HCT116 (cell line): ENCODE results near the gene STK39. TPM values are rescaled to one million over a fixed set of nuclear protein-coding genes. Genes with fewer than 3 reads are reported as not detected.

ENCODE experiments used
- ATAC-seq: fragments of 200-7000 bp; cut with Tn5 transposase; 2 replicates; pipeline ENCODE4 v1.9.1; 2020; ENCODE audit warnings: mild to moderate bottlenecking, moderate library complexity
- BruUV-seq: library from RNA; stranded (reverse); fragments of 400-500 nt; replicated peaks from 2 replicates; lab custom pipeline; 2021; lab: Mats Ljungman, UMichigan
- CTCF ChIA-PET: fragments of 300-600 bp; sonication (Branson Sonifier 250); formaldehyde crosslinking; loops from one replicate; lab custom pipeline; 2021; ENCODE audit warnings: antibody characterized with exemption; lab: Charles Lee
- POLR2A ChIA-PET: fragments of 300-600, 350-600 bp; sonication (Branson Sonifier 250); formaldehyde crosslinking; loops from one replicate; lab custom pipeline; 2021; ENCODE audit warnings: antibody characterized with exemption; lab: Charles Lee
- RAD21 ChIA-PET, 2 experiments: fragments of 300-600 bp; sonication (Branson Sonifier 250); formaldehyde crosslinking; loops; one replicate each; lab custom pipeline; 2023; ENCODE audit warnings: low total read pairs in 2 of 2; ENCODE audit not compliant: uncharacterized antibody in 2 of 2, unreplicated experiment in 2 of 2, low non-redundant PET in 1 of 2; lab: Charles Lee
- DNase-seq: peaks from one replicate; pipeline ENCODE4 v3.0.0-alpha.2; 2010; ENCODE audit warnings: low read depth, low spot score
- H2AFZ ChIP-seq: fragments of 200-600 bp; shearing (Covaris generic), sonication (generic); 2 replicates; pipeline ENCODE4 v1.6.1; 2017; ENCODE audit warnings: low read depth, mixed run types, mixed read lengths, antibody characterized with exemption, low read length; ENCODE audit not compliant: poor library complexity, severe bottlenecking
- H3K27ac ChIP-seq: 2 replicates; pipeline ENCODE4 v1.5.1; 2012; ENCODE audit warnings: low read depth, low read length
- H3K27me3 ChIP-seq: fragments of 200-600 bp; sonication (generic); 2 replicates; pipeline ENCODE4 v1.6.1; 2016; ENCODE audit warnings: mixed run types, low read length, mixed read lengths; ENCODE audit not compliant: insufficient read depth
- H3K36me3 ChIP-seq, 2 experiments: fragments of 200-500 bp in 1 of 2; fragments of 200-600 bp in 1 of 2; sonication (Bioruptor generic) in 1 of 2; sonication (generic) in 1 of 2; 2 replicates each; pipeline versions ENCODE4 v1.5.1 to v1.6.1; 2014 to 2016; ENCODE audit warnings: low read length in 2 of 2, inconsistent platforms in 1 of 2, mixed read lengths in 1 of 2, mixed run types in 1 of 2; ENCODE audit not compliant: insufficient read depth in 2 of 2, control insufficient read depth in 1 of 2
- H3K4me1 ChIP-seq, 2 experiments: fragments of 200-600 bp in 1 of 2; sonication (generic) in 1 of 2; 2 replicates each; pipeline versions ENCODE4 v1.5.1 to v1.6.1; 2012 to 2017; ENCODE audit warnings: low read length in 2 of 2, inconsistent platforms in 1 of 2, mild to moderate bottlenecking in 1 of 2, mixed read lengths in 1 of 2, mixed run types in 1 of 2, moderate library complexity in 1 of 2; ENCODE audit not compliant: insufficient read depth in 2 of 2, control insufficient read depth in 1 of 2
- H3K4me2 ChIP-seq: fragments of 200-600 bp; sonication (generic); 2 replicates; pipeline ENCODE4 v1.6.1; 2017; ENCODE audit warnings: mixed run types, low read length, mixed read lengths
- H3K4me3 ChIP-seq, 2 experiments: fragments of 200-600 bp in 1 of 2; sonication (generic) in 1 of 2; replicated peaks in 1 of 2; 2 replicates each; pipeline ENCODE4 v1.5.1; 2011 to 2016; ENCODE audit warnings: low read length in 2 of 2, control low read depth in 1 of 2, low read depth in 1 of 2, mild to moderate bottlenecking in 1 of 2, mixed read lengths in 1 of 2, mixed run types in 1 of 2
- H3K79me2 ChIP-seq: fragments of 200-600 bp; sonication (generic); 2 replicates; pipeline ENCODE4 v1.6.1; 2017; ENCODE audit warnings: mild to moderate bottlenecking, mixed run types, low read length, moderate library complexity, mixed read lengths; ENCODE audit not compliant: insufficient read depth
- H3K9ac ChIP-seq: fragments of 200-600 bp; sonication (generic); 2 replicates; pipeline ENCODE4 v1.6.1; 2016; ENCODE audit warnings: low read length, mixed read lengths
- H3K9me2 ChIP-seq: fragments of 200-600 bp; sonication (generic), shearing (Covaris generic); 2 replicates; pipeline ENCODE4 v1.6.1; 2017; ENCODE audit warnings: mixed run types, mild to moderate bottlenecking, moderate library complexity; ENCODE audit not compliant: insufficient read depth
- H3K9me3 ChIP-seq, 2 experiments: fragments of 200-500 bp in 1 of 2; fragments of 200-600 bp in 1 of 2; sonication (Bioruptor generic) in 1 of 2; sonication (generic) in 1 of 2; 2 replicates each; pipeline ENCODE4 v1.6.1; 2014 to 2017; ENCODE audit warnings: low read length in 2 of 2, mixed read lengths in 2 of 2, inconsistent platforms in 1 of 2, low read depth in 1 of 2, mild to moderate bottlenecking in 1 of 2, mixed run types in 1 of 2, moderate library complexity in 1 of 2; ENCODE audit not compliant: control insufficient read depth in 1 of 2, insufficient read depth in 1 of 2
- H4K20me1 ChIP-seq: fragments of 200-600 bp; sonication (generic), shearing (Covaris generic); 2 replicates; pipeline ENCODE4 v1.6.1; 2017; ENCODE audit warnings: mixed run types, mild to moderate bottlenecking, moderate library complexity; ENCODE audit not compliant: insufficient read depth
- ATF3 ChIP-seq: IDR thresholded peaks from 2 replicates; pipeline ENCODE4 v1.6.1; 2012
- EZH2 ChIP-seq: fragments of 200-600 bp; sonication (generic); IDR thresholded peaks from 2 replicates; pipeline ENCODE4 v1.6.1; 2017; ENCODE audit warnings: antibody characterized with exemption, mixed run types
- FOSL1 ChIP-seq: IDR thresholded peaks from 2 replicates; pipeline ENCODE4 v1.6.1; 2012; ENCODE audit warnings: low read depth
- RAD21 ChIP-seq: IDR thresholded peaks from 2 replicates; pipeline ENCODE4 v1.6.1; 2012; ENCODE audit warnings: low read depth, mild to moderate bottlenecking
- SP1 ChIP-seq: IDR thresholded peaks from 2 replicates; pipeline ENCODE4 v1.6.1; 2012; ENCODE audit warnings: low read depth
- SRF ChIP-seq: IDR thresholded peaks from 2 replicates; pipeline ENCODE4 v1.6.1; 2012; ENCODE audit warnings: low read depth
- YY1 ChIP-seq: IDR thresholded peaks from 2 replicates; pipeline ENCODE4 v1.6.1; 2011; ENCODE audit warnings: low read length, low read depth, moderate library complexity, mild to moderate bottlenecking; ENCODE audit not compliant: insufficient replicate concordance; ENCODE audit errors: extremely low read depth
- ZBTB33 ChIP-seq: IDR thresholded peaks from 2 replicates; pipeline ENCODE4 v1.6.1; 2011; ENCODE audit warnings: mild to moderate bottlenecking, low read length, moderate library complexity; ENCODE audit not compliant: insufficient replicate concordance; ENCODE audit errors: extremely low read depth
- ZNF274 ChIP-seq: fragments of 200-500 bp; sonication (Bioruptor generic); IDR thresholded peaks from 2 replicates; pipeline ENCODE4 v1.6.1; 2014; ENCODE audit warnings: mild to moderate bottlenecking, low read depth, low read length, inconsistent platforms
- intact Hi-C: fragments of 100-400 bp; cut with micrococcal nuclease; formaldehyde crosslinking; loops from 2 replicates; pipeline ENCODE4 v1.10.0; 2022
- total RNA-seq: library from RNA; stranded (reverse); gene quantifications from one replicate; pipeline ENCODE4 v1.2.1, GENCODE V29; 2021; ENCODE audit not compliant: unreplicated experiment
- TF ChIP-seq, protein P1 (sequence below), 3 experiments: fragments of 200-600 bp in 1 of 3; sonication (generic) in 1 of 3; IDR thresholded peaks in 2 of 3; conservative IDR thresholded peaks in 1 of 3; 2 replicates each; pipeline ENCODE4 v1.5.1; 2012 to 2017; ENCODE audit warnings: low read depth in 2 of 3, low read length in 2 of 3, antibody characterized with exemption in 1 of 3, borderline replicate concordance in 1 of 3, control low read depth in 1 of 3, mild to moderate bottlenecking in 1 of 3, mixed read lengths in 1 of 3, mixed run types in 1 of 3, moderate library complexity in 1 of 3; ENCODE audit not compliant: insufficient read depth in 1 of 3
- TF ChIP-seq, protein P2 (sequence below): IDR thresholded peaks from 2 replicates; pipeline ENCODE4 v1.6.1; 2012

STK39 gene
- total RNA-seq, 1 experiment from 2014 or later = 118 TPM

DNA sequence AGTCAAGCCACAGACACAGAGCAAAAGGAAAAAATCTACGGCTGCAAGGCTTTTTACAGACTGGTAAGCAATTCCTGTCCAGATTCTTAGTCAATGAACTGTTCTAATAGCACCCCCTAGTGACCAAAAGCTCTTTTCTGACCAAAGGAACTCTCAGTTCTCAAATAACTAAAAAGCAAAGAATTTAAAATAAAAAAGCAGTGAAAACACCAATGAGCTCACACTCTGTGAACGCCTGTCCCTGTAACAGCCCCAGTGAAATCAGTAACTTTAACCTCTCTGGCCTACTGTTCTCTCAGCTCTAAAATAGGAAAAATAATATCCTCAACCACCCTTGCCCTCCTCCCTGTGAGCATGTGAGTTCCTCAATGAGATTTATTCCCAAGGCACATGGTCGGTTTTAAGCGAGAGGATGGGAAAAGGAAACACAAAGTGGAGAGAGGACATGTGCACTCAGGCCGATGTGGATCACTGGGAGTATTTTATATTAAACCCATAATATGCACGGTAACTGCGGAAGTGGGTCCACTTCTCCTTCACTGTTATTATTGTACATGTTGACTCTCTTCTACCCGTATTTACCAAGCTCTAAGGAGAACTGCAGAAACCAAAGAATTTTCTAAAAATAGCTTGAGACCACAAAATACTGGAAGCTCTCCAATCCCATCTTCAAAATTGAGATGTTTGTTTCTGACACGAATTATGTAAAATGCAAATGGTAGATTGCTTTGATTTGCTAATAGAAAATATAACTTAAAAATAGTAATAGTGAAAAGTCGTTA lies 128.5 kb downstream of the STK39 start:
- Histone ChIP-seq H3K4me2 (no peak overlapping the region), H3K36me3 (peaks cover 2 to 46% of the 10 kb centered on the region in 2 experiments; a peak in 2 of 4 replicates), H3K9me2 (no peaks in the 10 kb centered on the region), H3K4me3 (no peak overlapping the region), H3K27me3 (no peaks in the 10 kb centered on the region), H3K4me1 (no peaks in the 10 kb centered on the region), H3K9ac (no peak overlapping the region), H3K27ac (peak overlapping the region; percentile 13; the same call in 1 of the 2 replicates), H3K9me3 (no peaks in the 10 kb centered on the region), H4K20me1 (peaks cover 4% of the 10 kb centered on the region), H2AFZ (no peak overlapping the region), H3K79me2 (peaks cover 63% of the 10 kb centered on the region; the same call in 1 of the 2 replicates)
- no TSS peak for BruUV-seq
- TF ChIP-seq FOSL1 = no peak
- TF ChIP-seq RAD21 = peak; percentile 60
- TF ChIP-seq, protein P1, sequence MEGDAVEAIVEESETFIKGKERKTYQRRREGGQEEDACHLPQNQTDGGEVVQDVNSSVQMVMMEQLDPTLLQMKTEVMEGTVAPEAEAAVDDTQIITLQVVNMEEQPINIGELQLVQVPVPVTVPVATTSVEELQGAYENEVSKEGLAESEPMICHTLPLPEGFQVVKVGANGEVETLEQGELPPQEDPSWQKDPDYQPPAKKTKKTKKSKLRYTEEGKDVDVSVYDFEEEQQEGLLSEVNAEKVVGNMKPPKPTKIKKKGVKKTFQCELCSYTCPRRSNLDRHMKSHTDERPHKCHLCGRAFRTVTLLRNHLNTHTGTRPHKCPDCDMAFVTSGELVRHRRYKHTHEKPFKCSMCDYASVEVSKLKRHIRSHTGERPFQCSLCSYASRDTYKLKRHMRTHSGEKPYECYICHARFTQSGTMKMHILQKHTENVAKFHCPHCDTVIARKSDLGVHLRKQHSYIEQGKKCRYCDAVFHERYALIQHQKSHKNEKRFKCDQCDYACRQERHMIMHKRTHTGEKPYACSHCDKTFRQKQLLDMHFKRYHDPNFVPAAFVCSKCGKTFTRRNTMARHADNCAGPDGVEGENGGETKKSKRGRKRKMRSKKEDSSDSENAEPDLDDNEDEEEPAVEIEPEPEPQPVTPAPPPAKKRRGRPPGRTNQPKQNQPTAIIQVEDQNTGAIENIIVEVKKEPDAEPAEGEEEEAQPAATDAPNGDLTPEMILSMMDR (IDR thresholded peaks at IDR 0.05 in 2 of 3, conservative IDR thresholded peaks at IDR 0.05 in 1 of 3; ENCODE audit: borderline replicate concordance in 1 of 3, insufficient read depth in 1 of 3, low read depth in 2 of 3, low read length in 2 of 3) = peak; percentile 35 to 72 (median 63); a peak in 5 of 6 replicates
- no peak for TF ChIP-seq EZH2
- TF ChIP-seq, protein P2, sequence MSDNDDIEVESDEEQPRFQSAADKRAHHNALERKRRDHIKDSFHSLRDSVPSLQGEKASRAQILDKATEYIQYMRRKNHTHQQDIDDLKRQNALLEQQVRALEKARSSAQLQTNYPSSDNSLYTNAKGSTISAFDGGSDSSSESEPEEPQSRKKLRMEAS = no peak
- TF ChIP-seq SP1 = no peak
- TF ChIP-seq SRF = no peak
- no peak for TF ChIP-seq ZBTB33
- TF ChIP-seq ATF3 = no peak
- TF ChIP-seq ZNF274 = no peak
- TF ChIP-seq YY1 = no peak
- POLR2A ChIA-PET = interaction anchor here (0.7 kb wide), 1 partner anchor 407 kb away, joined by 3 read pairs; no protein-coding TSS in a partner anchor
- CTCF ChIA-PET = interaction anchor here (0.5 to 3.4 kb wide), 36 partner anchors 10 to 1581 kb away, joined by 3 to 23 read pairs (median 4); no protein-coding TSS in a partner anchor
- DNase-seq (peak; percentile 21), ATAC-seq (peak; percentile 66)
- intact Hi-C loops = loop anchor here (1.0 to 10.0 kb wide), 4 partner anchors 154 to 1580 kb away; no protein-coding TSS in a partner anchor
- RAD21 ChIA-PET = interaction anchor here in 1 of 2 experiments (0.7 kb wide), 1 partner anchor 218 kb away, joined by 3 read pairs; no protein-coding TSS in a partner anchor
